Smooth muscle cell (in vitro differentiated cells): ENCODE data around the gene SLC25A29. TPM values are rescaled to one million over a fixed set of nuclear protein-coding genes. Genes with fewer than 3 reads are reported as not detected.
"Not testable (repeated sequence)": the region's sequence is repeated elsewhere in the genome, so short reads cannot be mapped to it uniquely, and the experiment has no call there.

Source experiments
- DNase-seq: peaks from one replicate; lab custom pipeline; 2025; ENCODE audit not compliant: unreplicated experiment; lab: John Stamatoyannopoulos, UW
- H2AFZ ChIP-seq: fragments of 200-600 bp; sonication (generic); 2 replicates; pipeline ENCODE4 v1.6.0; 2016; ENCODE audit warnings: antibody characterized with exemption, low read depth, mild to moderate bottlenecking
- H3F3A ChIP-seq: fragments of 200-600 bp; sonication (generic); 2 replicates; pipeline ENCODE4 v1.6.0; 2017; ENCODE audit warnings: antibody characterized with exemption, low read depth
- H3K27ac ChIP-seq: fragments of 200-600 bp; sonication (generic); 2 replicates; pipeline ENCODE4 v1.5.1; 2016; ENCODE audit warnings: low read depth, mild to moderate bottlenecking
- H3K27me3 ChIP-seq: fragments of 200-600 bp; sonication (generic); 2 replicates; pipeline ENCODE4 v1.6.1; 2016; ENCODE audit warnings: low read depth, mild to moderate bottlenecking
- H3K36me3 ChIP-seq: fragments of 200-600 bp; sonication (generic); 2 replicates; pipeline ENCODE4 v1.5.1; 2016; ENCODE audit warnings: low read depth
- H3K4me1 ChIP-seq: fragments of 200-600 bp; sonication (generic); 2 replicates; pipeline ENCODE4 v1.5.1; 2016; ENCODE audit warnings: low read depth
- H3K4me2 ChIP-seq: fragments of 200-600 bp; sonication (generic); 2 replicates; pipeline ENCODE4 v1.6.0; 2016; ENCODE audit warnings: mild to moderate bottlenecking
- H3K4me3 ChIP-seq: fragments of 200-600 bp; sonication (generic); 2 replicates; pipeline ENCODE4 v1.5.1; 2016; ENCODE audit warnings: mild to moderate bottlenecking
- H3K79me2 ChIP-seq: fragments of 200-600 bp; sonication (generic); 2 replicates; pipeline ENCODE4 v1.6.0; 2016; ENCODE audit warnings: low read depth, mild to moderate bottlenecking
- H3K9ac ChIP-seq: fragments of 200-600 bp; sonication (generic); 2 replicates; pipeline ENCODE4 v1.6.0; 2016; ENCODE audit warnings: low read depth
- H3K9me3 ChIP-seq: fragments of 200-600 bp; sonication (generic); replicated peaks from 2 replicates; pipeline ENCODE4 v1.5.1; 2016; ENCODE audit warnings: low read depth
- H4K20me1 ChIP-seq: fragments of 200-600 bp; sonication (generic); 2 replicates; pipeline ENCODE4 v1.6.0; 2016; ENCODE audit warnings: low read depth
- WGBS: methylation state at CpG from one replicate; pipeline ENCODE4 v1.1.7; 2016; ENCODE audit warnings: low lambda C conversion rate; 5-methylcytosine and 5-hydroxymethylcytosine counted together
- polyA plus RNA-seq: library from polyadenylated mRNA; unstranded; fragments of >200 nt; fragmentation: Nextera tagmentation; extraction: Ambion mirVana; gene quantifications from 2 replicates; pipeline ENCODE4 v1.2.1, GENCODE V29; 2016
- total RNA-seq: library from RNA; depleted of rRNA; stranded (reverse); fragments of >200 nt; gene quantifications from 2 replicates; pipeline ENCODE4 v1.2.3, GENCODE V29; 2014
- TF ChIP-seq, protein P1 (sequence below): fragments of 200-600 bp; sonication (generic); IDR thresholded peaks from 2 replicates; pipeline ENCODE4 v1.5.1; 2017; ENCODE audit warnings: borderline replicate concordance, mild to moderate bottlenecking, antibody characterized with exemption; ENCODE audit not compliant: insufficient read depth, poor library complexity, severe bottlenecking

Gene SLC25A29
- total and polyA plus RNA-seq, 2 experiments from 2014 or later = 27.5 to 31.8 TPM

- H3K4me2 ChIP-seq = no peak overlapping the region
- H3K4me3 ChIP-seq = no peak overlapping the region
- H2AFZ ChIP-seq = no peak overlapping the region
- peaks cover 14% of the 10 kb centered on the region for H3K4me1 ChIP-seq
- WGBS = 91% methylated on average over 8 of the region's 8 CpGs
- no peaks in the 10 kb centered on the region for H3K9me3 ChIP-seq
- no peaks in the 10 kb centered on the region for H3K79me2 ChIP-seq
- DNase-seq = no peak
- TF ChIP-seq, protein P1, sequence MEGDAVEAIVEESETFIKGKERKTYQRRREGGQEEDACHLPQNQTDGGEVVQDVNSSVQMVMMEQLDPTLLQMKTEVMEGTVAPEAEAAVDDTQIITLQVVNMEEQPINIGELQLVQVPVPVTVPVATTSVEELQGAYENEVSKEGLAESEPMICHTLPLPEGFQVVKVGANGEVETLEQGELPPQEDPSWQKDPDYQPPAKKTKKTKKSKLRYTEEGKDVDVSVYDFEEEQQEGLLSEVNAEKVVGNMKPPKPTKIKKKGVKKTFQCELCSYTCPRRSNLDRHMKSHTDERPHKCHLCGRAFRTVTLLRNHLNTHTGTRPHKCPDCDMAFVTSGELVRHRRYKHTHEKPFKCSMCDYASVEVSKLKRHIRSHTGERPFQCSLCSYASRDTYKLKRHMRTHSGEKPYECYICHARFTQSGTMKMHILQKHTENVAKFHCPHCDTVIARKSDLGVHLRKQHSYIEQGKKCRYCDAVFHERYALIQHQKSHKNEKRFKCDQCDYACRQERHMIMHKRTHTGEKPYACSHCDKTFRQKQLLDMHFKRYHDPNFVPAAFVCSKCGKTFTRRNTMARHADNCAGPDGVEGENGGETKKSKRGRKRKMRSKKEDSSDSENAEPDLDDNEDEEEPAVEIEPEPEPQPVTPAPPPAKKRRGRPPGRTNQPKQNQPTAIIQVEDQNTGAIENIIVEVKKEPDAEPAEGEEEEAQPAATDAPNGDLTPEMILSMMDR = no peak
- no peaks in the 10 kb centered on the region for H3K27me3 ChIP-seq
- H3K9ac ChIP-seq = no peak overlapping the region
- peaks cover 17% of the 10 kb centered on the region for H4K20me1 ChIP-seq
- no peaks in the 10 kb centered on the region for H3K36me3 ChIP-seq
- H3F3A ChIP-seq = no peaks in the 10 kb centered on the region
- H3K27ac ChIP-seq = no peak overlapping the region
Observed at GRCh38 chr14:100309028-100309737, 2.9 kb upstream of the SLC25A29 start.

- H3K9me3 ChIP-seq, H3K27me3 ChIP-seq, H3F3A ChIP-seq, H3K27ac ChIP-seq, H3K9ac ChIP-seq, H3K4me2 ChIP-seq, H3K36me3 ChIP-seq, H3K79me2 ChIP-seq, H3K4me3 ChIP-seq, DNase-seq, H2AFZ ChIP-seq: not testable (repeated sequence)
- WGBS = 95% methylated on average over 6 of the region's 6 CpGs
- peaks cover 25% of the 10 kb centered on the region for H4K20me1 ChIP-seq
- H3K4me1 ChIP-seq = peaks cover 14% of the 10 kb centered on the region
Observed at GRCh38 chr14:100308427-100308792, 2.2 kb upstream of the SLC25A29 start.

- no peak overlapping the region for H2AFZ ChIP-seq
- DNase-seq = no peak
- H4K20me1 ChIP-seq = peaks cover 30% of the 10 kb centered on the region
- TF ChIP-seq, protein P1 = no peak
- H3K4me3 ChIP-seq = peak overlapping the region; percentile 90
- no peak overlapping the region for H3K27ac ChIP-seq
- H3K27me3 ChIP-seq = no peaks in the 10 kb centered on the region
- no peaks in the 10 kb centered on the region for H3K36me3 ChIP-seq
- H3K4me1 ChIP-seq = peaks cover 14% of the 10 kb centered on the region
- H3K4me2 ChIP-seq = peak overlapping the region; percentile 94
- no peaks in the 10 kb centered on the region for H3K79me2 ChIP-seq
- H3K9me3 ChIP-seq = no peaks in the 10 kb centered on the region
- 95% methylated on average over 5 of the region's 5 CpGs for WGBS
- no peaks in the 10 kb centered on the region for H3F3A ChIP-seq
- no peak overlapping the region for H3K9ac ChIP-seq
Observed at GRCh38 chr14:100307766-100308426, 1.7 kb upstream of the SLC25A29 start.

DNA sequence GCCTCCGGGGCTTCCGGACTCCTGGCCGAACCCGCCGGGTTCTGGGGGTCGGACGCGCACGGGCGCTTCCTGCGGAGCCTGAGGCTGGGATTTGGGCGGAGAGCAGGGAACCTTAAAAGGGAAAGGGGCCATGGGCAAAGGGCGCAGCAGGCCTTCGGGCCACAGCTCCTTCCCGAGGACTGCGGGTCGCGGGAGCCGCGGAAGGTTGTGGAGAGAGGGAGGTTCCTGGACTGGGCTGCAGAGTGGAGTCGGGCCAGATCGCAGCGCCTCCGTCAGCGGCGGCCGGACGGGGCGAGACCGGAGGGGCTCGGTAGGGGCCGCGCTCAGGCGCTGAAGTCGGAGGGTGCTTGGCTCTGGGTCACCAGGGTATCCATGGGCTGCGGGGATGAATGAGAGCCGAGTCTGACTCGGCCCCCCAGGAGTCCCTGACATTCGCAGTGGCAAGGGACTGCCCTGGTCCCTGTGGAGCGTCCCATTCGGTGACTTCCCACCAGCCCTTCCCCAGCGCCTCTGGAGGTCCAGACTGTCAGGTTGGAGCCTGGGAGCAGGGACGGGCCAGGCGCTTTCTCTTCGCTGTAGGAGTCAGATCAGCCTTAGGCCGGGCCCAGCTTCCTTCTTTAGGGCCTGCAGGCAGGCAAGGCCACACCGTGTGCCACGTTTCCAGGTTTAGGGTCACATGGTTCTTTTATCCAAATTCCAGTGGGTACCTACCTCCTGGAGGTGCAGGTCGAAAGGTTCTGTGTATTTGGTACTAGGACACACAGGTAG lies 938 bp upstream of the SLC25A29 start:
- TF ChIP-seq, protein P1 = no peak
- H4K20me1 ChIP-seq = peaks cover 31% of the 10 kb centered on the region
- H3K9me3 ChIP-seq = no peaks in the 10 kb centered on the region
- no peak for DNase-seq
- peak overlapping the region; percentile 90 for H2AFZ ChIP-seq
- H3F3A ChIP-seq = no peaks in the 10 kb centered on the region
- peaks cover 13% of the 10 kb centered on the region for H3K4me1 ChIP-seq
- 4% methylated on average over 49 of the region's 49 CpGs for WGBS
- no peaks in the 10 kb centered on the region for H3K79me2 ChIP-seq
- H3K4me3 ChIP-seq = peak overlapping the region; percentile 90
- H3K9ac ChIP-seq = peak overlapping the region; percentile 73
- no peak overlapping the region for H3K27ac ChIP-seq
- H3K4me2 ChIP-seq = peak overlapping the region; percentile 94
- no peaks in the 10 kb centered on the region for H3K36me3 ChIP-seq
- H3K27me3 ChIP-seq = no peaks in the 10 kb centered on the region
